Raji (cell line): ENCODE data around the gene PRR15.

Source experiments
- POLR2A ChIP-seq: IDR thresholded peaks from 2 replicates; pipeline ENCODE4 v1.6.1; 2011; ENCODE audit warnings: low read depth, low read length, control low read depth; ENCODE audit not compliant: insufficient read depth

Gene PRR15

DNA sequence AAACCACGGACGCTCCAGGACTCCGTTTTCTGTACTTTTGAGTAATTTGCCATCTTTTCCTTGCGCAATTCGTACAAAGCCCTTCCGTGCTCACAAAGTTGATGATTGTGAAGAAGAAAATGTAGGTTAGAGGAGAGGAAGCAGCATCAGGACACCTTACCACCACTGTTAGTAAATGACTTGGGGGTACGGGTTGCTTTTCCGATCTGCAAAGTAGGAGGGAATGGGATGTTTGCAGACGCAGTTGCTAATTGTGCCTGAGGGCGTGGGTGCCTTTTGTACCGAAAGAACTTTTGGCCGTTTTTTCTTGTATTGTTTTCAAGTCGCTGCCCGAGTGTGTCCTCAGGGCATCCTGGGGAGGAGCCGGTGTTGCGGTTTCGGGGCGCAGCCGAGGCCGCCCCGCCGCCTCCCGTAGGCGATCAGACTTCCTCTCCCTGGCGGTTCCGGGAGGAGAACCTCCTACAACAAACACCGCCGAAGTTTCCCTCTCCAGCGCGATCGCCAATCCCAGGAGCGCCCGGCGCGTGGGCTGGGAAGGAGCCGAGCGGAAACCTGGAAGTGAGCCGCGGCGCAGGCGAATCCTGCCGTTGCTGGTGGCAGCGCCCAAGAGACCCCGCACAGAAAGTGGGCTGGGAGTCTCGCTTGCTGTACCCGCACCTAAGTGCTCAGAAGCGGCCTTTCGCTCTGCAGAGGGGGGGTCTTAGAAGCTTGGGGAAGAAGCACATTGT lies 1.0 kb downstream of the PRR15 start:
- TF ChIP-seq POLR2A = no peak

DNA sequence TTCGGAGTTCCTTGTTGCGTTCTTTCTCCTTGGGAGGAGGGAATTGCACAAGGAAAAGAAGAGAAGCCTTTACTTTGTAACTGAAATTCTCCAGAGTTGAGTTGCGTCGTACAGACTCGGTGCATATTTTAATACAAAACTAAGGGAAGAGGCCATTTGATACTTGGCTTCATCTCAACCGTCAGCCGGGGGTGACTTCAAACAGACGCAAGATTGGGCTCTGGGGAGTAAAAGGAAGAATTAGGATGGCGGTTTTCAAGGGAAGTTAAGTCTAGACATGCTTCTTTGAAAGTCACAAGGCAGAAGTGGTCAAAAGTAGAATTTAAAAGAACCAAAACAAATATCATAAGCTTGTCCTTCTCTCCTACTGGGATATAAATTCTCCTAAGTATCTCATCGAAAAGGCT lies 1.6 kb downstream of the PRR15 start:
- no peak for TF ChIP-seq POLR2A

GRCh38 chr7:29565634-29565981 lies 2.0 kb downstream of the PRR15 start:
- TF ChIP-seq POLR2A = no peak

GRCh38 chr7:29565982-29566746 lies 2.5 kb downstream of the PRR15 start:
- TF ChIP-seq POLR2A = no peak

DNA sequence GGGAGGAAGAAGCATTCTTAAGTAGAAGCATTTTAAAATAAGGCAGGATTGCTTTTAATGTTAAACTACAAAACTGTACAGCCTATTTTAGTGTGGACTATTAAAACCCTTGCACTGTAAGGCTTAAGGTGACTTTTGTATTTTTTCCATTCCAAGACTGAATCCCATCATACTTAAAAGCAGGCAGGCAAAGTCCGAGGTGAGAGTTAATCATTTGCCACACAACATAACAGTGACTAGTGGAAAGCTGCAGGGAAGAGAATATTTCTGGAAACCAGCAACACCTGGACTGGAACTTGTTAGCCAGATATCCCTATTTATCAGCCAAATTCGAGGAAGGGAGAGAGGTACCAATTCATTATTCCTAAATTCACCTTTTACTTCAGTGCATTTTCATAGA lies 3.5 kb downstream of the PRR15 start:
- no peak for TF ChIP-seq POLR2A

DNA sequence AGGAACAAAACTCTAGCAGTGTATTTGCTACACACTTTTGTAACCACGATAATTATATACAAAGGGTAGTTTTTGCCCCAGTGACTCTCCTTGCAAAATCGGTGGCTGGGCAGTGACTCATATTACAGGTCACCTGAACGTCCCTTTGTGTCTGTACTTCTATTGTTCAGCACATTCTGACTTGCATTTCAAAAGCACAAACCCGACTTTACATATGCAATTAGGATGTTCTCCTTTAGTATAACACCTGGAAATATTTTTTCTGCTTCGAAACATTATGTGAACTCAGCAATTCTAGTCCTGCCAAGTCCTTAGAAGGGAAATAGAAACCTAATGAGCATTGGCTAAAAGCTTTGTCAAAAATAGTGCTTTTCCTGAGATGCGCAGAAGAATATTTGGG lies 6.0 kb downstream of the PRR15 start:
- no peak for TF ChIP-seq POLR2A

GRCh38 chr7:29572558-29572957 lies 8.9 kb downstream of the PRR15 start:
- TF ChIP-seq POLR2A = no peak

DNA sequence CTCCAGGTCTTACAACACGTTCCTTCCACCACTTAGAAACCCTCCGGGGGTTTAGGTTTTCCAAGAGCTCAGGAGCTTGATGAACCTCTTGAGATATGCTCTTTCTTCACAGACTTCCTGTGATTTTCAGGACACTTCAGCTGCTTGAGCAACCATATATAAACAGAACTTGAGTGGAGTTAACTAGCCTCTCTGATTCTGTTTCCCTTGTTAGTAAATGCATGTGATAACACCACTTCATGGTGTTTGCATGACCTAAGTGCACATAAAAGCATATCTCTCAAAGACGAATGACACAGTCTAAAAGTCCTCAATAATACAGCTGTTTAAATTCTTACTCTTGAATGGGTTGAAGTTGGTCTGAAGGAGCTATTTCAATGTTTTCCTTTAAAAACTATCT lies 9.9 kb downstream of the PRR15 start:
- TF ChIP-seq POLR2A = no peak

DNA sequence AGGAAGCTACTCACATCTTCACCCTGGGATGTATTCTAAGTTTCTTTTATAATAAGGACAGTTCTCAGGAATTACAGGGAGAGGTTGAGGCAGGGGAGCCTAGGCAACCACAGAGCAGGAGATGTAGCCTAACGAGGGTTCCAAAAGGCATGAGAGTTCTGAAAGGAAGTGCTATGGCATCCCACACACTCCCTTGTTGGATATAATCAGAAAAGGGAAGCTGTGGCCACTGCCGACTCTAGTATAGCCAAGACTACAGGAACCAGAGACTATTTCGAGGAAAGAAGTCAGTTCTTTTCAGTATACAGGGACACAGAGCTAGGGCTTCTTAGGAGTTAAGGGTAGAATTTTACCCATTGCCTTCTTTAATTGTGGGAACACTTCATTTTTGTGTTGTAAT lies 11.0 kb downstream of the PRR15 start:
- TF ChIP-seq POLR2A = no peak

DNA sequence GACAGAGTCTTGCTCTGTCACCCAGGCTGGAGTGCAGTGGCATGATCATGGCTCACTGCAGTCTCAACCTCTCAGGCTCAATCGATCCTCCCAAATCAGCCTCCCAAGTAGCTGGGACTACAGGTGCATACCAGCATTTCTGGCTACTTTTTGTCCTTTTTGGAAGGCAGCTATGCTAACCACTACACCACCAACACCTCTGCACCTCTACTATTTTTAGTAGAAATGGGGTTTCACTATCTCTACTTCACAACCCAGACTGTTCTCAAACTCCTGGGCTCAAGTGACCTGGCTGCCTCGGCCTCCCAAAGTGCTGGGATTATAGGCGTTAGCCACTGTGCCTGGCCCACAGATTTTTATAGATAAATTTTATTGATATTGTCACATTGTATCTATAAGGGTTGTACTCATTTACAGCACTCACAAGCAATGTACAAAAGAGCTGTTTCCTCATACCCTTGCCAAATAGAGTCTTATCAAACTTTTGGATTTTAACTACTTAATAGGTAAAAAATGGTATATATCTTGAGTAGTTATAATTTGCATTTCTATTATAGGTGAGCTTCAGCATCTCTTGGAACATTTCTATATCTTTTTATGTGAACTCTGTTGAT lies 23.7 kb downstream of the PRR15 start:
- no peak for TF ChIP-seq POLR2A

DNA sequence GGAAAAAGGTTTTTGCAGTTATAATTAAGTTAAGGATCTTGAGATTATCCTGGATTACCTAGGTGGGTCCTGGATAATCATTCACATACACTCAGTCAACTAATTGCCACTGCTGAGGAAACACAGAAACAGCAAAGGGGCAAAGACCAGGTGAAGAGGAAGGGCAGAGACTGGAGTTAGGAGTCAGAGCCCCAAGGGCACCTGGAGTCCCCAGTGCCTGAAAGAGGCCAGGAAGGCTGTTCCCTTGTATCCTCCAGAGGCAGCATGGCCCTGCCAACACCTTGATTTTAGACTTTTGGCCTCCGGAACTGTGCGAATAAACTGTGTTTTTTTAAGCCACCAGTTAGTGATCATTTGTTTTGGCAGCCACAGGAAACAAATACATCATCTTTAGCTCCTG lies 24.6 kb downstream of the PRR15 start:
- TF ChIP-seq POLR2A = no peak

DNA sequence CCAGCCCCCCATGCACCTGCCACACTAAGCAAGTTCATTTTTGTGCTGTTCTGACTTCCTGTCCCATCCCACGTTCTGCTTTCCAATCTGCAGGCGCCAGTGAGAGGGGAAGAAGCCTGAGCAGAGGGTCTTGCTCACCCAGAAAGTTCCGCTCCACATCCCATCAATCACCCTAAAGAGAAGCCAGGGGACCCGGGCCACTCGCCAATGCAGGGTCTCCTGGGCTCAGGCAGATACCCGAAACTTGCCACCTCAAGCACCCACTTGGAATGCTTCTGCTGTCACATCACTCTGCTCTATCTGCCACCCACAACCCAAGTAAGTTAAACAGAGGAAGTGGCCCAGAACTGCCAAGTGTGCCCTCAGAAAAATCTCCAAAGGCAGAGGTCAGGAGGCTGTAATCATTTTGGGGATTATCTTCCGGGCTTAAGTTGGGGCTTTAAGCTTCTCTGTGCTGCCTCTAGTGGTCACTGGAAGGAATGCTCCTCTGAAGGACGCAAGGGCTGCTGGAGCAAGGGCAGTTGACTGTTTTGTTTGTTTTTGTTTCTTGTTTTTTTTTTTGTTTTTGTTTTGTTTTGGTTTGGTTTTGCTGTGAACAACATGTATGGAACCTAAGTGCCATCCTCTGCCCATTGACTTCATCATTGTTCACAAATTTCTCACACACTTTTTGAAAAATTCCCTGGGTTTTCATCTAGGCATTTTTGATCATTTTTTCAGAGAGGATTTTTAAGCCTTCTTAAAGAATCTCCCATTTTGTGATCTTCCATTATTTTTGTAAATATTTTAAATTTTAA lies 25.5 kb downstream of the PRR15 start:
- TF ChIP-seq POLR2A = no peak

GRCh38 chr7:29592866-29593265 lies 29.2 kb downstream of the PRR15 start:
- TF ChIP-seq POLR2A = no peak

DNA sequence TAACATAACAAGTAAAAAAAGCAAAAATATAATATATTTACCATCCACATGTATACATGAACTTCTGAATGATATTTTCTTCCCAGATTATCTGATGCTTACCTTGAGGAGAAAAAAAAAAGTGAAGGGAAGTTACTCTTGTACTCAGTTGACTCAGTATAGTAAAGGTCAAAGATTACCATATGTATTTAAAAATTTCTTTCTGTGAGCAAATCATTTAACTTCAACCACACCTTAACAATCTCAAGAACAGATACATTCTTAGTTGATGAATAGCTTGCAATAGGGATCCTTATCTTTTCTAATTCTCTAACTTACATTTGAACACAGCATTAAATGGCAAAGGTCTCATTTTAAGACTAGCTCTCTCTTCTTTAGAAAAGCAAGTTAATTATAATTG lies 29.8 kb downstream of the PRR15 start:
- TF ChIP-seq POLR2A = no peak

DNA sequence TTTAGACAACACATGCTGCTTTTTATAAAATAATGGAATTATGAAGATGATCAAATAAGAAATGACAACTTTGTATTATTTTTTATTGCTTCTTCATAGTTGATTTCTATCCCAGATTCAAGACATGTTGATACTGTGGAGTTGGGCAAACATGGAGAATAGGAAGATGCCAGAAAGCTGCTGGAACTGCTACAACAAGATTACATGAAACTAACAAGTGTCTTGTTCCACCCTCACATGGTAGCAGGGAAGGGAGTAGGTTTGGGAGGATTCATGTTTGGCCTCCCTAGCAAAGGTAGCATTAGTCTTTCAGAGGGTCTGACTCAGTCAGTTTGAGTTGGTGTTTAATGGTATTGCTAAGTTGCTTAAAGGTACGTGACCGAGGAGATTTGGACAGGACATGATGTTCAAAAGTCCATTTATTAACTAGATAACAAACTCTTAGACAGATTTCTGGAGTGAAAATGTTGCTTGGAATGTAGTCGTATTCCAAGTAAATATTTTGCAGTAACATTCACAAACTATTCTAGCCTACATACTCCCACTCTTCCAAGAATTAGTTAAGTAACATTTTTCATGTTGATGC lies 33.1 kb downstream of the PRR15 start:
- no peak for TF ChIP-seq POLR2A

DNA sequence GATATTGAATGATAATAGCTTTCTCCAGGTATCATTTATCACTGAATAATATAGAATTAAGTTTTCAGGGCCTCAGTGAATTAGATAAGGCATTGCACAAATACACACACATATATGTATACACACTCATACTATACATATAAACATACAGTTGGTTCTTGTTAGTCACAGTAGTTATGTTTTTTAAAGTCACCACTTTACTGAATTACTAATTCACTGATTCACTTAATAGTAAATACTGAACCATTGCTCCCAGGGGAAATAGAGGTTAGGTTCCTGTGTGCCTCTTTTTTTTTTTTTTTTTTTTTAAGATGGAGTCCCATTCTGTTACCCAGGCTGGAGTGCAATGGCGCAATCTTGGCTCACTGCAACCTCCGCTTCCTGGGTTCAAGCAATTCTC lies 33.6 kb downstream of the PRR15 start:
- no peak for TF ChIP-seq POLR2A

DNA sequence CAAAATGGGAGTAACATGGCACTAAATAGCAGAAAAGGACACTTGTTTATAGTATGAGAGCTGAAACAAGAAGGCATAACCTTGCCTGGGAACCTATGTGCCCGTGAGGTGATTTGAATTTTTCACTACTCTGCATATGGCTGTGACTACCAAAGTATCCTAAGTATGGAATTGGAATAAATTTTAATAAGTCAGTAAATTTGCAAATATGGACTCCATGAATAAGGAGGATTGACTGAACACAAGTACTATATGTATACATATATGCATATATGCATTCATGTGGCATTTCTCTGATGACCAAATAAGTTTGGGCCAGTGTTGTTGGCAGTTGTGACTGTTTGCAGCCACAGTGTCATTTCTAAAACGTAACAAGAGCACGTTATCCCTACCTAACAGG lies 34.5 kb downstream of the PRR15 start:
- TF ChIP-seq POLR2A = no peak
